Sciatic nerve (tissue), 2 donors: Measurements from ENCODE around the gene GOLGA6B. TPM values are rescaled to one million over a fixed set of nuclear protein-coding genes. Genes with fewer than 3 reads are reported as not detected.
"Not testable (repeated sequence)": the region's sequence is repeated elsewhere in the genome, so short reads cannot be mapped to it uniquely, and the experiment has no call there.

Experiments
- ATAC-seq: fragments of 200-7000 bp; cut with Tn5 transposase; one replicate; pipeline ENCODE4 v1.9.1; 2020; ENCODE audit warnings: mild to moderate bottlenecking, moderate library complexity
- DNase-seq: peaks from one replicate; pipeline ENCODE4 v3.0.0-alpha.2; 2020; ENCODE audit warnings: low spot score
- intact Hi-C: fragments of 100-400 bp; cut with DNase I; formaldehyde crosslinking; loops from one replicate; pipeline ENCODE4 v1.14.2; 2022
- total RNA-seq: library from RNA; stranded (reverse); fragmentation: NEBNext Ultra II Directional; extraction: Animal tissue kit (Norgen Biotek cat#: 25700); gene quantifications from one replicate; pipeline ENCODE4 v1.2.1, GENCODE V29; 2021
- donor health status: DM: no; HTN: no; CAD: no.
- donor health status: DM: no; HTN: no; CAD: no.

GOLGA6B gene
- total RNA-seq, 1 donor from 2014 or later = not detected

- DNase-seq, intact Hi-C loops, ATAC-seq: not testable (repeated sequence)
Measured at GRCh38 chr15:72708551-72709303, 54.2 kb downstream of the GOLGA6B start.

Other genes starting within 250 kb of the GOLGA6B start
- gene ARIH1, start 180.4 kb upstream of the GOLGA6B start, total RNA-seq = 175 TPM
- gene HIGD2B, start 31.5 kb downstream of the GOLGA6B start, total RNA-seq = not detected
- gene BBS4, start 31.5 kb downstream of the GOLGA6B start, total RNA-seq = 28.9 TPM
- gene ADPGK, start 129.1 kb downstream of the GOLGA6B start, total RNA-seq = 50.6 TPM